Measurements from ENCODE around the gene SLC2A5. TPM values are rescaled to one million over a fixed set of nuclear protein-coding genes. Genes with fewer than 3 reads are reported as not detected.

The SLC2A5 gene
- total RNA-seq, 1 donor from 2014 or later: 0.79 TPM

DNA sequence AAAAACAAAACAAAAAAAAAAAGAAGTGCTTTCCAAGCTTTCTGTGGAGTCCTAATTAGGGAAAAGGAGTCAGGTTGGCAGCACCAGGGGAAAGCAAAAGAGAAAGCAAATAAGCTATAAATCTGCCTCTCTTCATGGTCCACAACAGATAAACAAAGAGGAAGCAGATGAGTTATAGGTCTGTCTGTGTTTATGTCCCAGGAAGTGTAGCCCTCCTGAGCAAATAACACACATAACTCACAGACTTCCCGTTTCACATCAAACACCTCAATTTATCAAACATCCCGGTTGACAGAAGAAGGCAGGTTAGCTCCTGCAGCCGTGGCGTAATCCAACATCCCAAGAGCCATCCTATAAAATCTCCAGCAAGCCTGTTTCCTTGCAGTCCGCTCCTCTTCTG lies 5.6 kb upstream of the SLC2A5 start:
- no peaks in the 10 kb centered on the region for H3K9me3 ChIP-seq (ENCODE audit: insufficient read depth, low read depth, low read length)
- Mint-ChIP-seq H3K36me3 (ENCODE audit: low read depth, unreplicated experiment) (no peaks in the 10 kb centered on the region), H3K4me1 (ENCODE audit: low read depth, unreplicated experiment) (peaks cover 6% of the 10 kb centered on the region), H3K27me3 (ENCODE audit: low read depth, unreplicated experiment) (peaks cover 34% of the 10 kb centered on the region), H3K4me3 (ENCODE audit: unreplicated experiment) (no peak overlapping the region), H3K27ac (ENCODE audit: unreplicated experiment) (no peak overlapping the region), H3K9me3 (ENCODE audit: unreplicated experiment) (no peaks in the 10 kb centered on the region)
- no peaks in the 10 kb centered on the region for H4K20me1 ChIP-seq (ENCODE audit: insufficient read depth, low read length)
- H2AFZ ChIP-seq (ENCODE audit: low read depth, low read length): no peak overlapping the region
- H3K4me2 ChIP-seq (ENCODE audit: low read length): no peak overlapping the region
- H3K36me3 ChIP-seq (ENCODE audit: insufficient read depth, low read length): no peaks in the 10 kb centered on the region
- H3K4me3 ChIP-seq (ENCODE audit: insufficient read depth, low read depth, low read length): no peak overlapping the region
- H3K79me2 ChIP-seq (ENCODE audit: insufficient read depth, low read length): no peaks in the 10 kb centered on the region
- no peak overlapping the region for H3K27ac ChIP-seq (ENCODE audit: low read depth, low read length)
- H3K9ac ChIP-seq (ENCODE audit: low read length): no peak overlapping the region
- TF ChIP-seq, protein P1, sequence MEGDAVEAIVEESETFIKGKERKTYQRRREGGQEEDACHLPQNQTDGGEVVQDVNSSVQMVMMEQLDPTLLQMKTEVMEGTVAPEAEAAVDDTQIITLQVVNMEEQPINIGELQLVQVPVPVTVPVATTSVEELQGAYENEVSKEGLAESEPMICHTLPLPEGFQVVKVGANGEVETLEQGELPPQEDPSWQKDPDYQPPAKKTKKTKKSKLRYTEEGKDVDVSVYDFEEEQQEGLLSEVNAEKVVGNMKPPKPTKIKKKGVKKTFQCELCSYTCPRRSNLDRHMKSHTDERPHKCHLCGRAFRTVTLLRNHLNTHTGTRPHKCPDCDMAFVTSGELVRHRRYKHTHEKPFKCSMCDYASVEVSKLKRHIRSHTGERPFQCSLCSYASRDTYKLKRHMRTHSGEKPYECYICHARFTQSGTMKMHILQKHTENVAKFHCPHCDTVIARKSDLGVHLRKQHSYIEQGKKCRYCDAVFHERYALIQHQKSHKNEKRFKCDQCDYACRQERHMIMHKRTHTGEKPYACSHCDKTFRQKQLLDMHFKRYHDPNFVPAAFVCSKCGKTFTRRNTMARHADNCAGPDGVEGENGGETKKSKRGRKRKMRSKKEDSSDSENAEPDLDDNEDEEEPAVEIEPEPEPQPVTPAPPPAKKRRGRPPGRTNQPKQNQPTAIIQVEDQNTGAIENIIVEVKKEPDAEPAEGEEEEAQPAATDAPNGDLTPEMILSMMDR (IDR thresholded peaks at IDR 0.05; ENCODE audit: insufficient read depth, low read depth, low read length): no peak
- no peak for TF ChIP-seq EZH2 (IDR thresholded peaks at IDR 0.05; ENCODE audit: insufficient read depth, low read length)
- DNase-seq (ENCODE audit: low read depth) (no peak), FAIRE-seq (no peak)
- H3K27me3 ChIP-seq (ENCODE audit: insufficient read depth, low read length): peaks cover 16% of the 10 kb centered on the region
- H3K4me1 ChIP-seq (ENCODE audit: insufficient read depth, low read length): peaks cover 14% of the 10 kb centered on the region

DNA sequence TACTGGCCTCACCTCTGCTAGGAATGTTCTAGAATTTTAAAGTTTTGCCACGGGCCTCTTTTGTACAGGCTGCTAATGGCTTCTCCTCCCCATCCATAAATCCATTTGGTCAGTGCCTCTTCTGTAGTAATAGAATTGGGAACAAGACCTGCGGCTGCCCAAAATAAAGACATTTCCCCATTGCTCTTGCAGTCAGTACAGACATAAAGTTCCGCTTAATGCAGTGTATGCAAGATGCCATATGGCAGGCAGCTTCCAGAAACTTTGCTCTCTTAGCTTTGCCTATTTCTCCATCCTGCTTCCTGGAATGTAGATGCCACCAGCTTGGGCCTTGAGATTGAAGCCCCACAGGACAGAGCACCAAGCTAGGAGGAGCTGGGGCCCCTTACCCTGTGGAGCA lies 3.7 kb upstream of the SLC2A5 start:
- Histone ChIP-seq H2AFZ (ENCODE audit: low read depth, low read length) (no peak overlapping the region), H3K27ac (ENCODE audit: low read depth, low read length) (no peak overlapping the region), H3K4me1 (ENCODE audit: insufficient read depth, low read length) (peaks cover 5% of the 10 kb centered on the region), H3K79me2 (ENCODE audit: insufficient read depth, low read length) (no peaks in the 10 kb centered on the region), H3K4me3 (ENCODE audit: insufficient read depth, low read depth, low read length) (no peak overlapping the region), H4K20me1 (ENCODE audit: insufficient read depth, low read length) (no peaks in the 10 kb centered on the region), H3K4me2 (ENCODE audit: low read length) (no peak overlapping the region), H3K36me3 (ENCODE audit: insufficient read depth, low read length) (no peaks in the 10 kb centered on the region), H3K27me3 (ENCODE audit: insufficient read depth, low read length) (peaks cover 21% of the 10 kb centered on the region), H3K9me3 (ENCODE audit: insufficient read depth, low read depth, low read length) (no peaks in the 10 kb centered on the region), H3K9ac (ENCODE audit: low read length) (no peak overlapping the region)
- FAIRE-seq (no peak), DNase-seq (ENCODE audit: low read depth) (no peak)
- Mint-ChIP-seq H3K36me3 (ENCODE audit: low read depth, unreplicated experiment) (no peaks in the 10 kb centered on the region), H3K27me3 (ENCODE audit: low read depth, unreplicated experiment) (peaks cover 38% of the 10 kb centered on the region), H3K27ac (ENCODE audit: unreplicated experiment) (no peak overlapping the region), H3K4me1 (ENCODE audit: low read depth, unreplicated experiment) (no peaks in the 10 kb centered on the region), H3K4me3 (ENCODE audit: unreplicated experiment) (no peak overlapping the region), H3K9me3 (ENCODE audit: unreplicated experiment) (no peaks in the 10 kb centered on the region)
- TF ChIP-seq, protein P1 (IDR thresholded peaks at IDR 0.05; ENCODE audit: insufficient read depth, low read depth, low read length): no peak
- no peak for TF ChIP-seq EZH2 (IDR thresholded peaks at IDR 0.05; ENCODE audit: insufficient read depth, low read length)

DNA sequence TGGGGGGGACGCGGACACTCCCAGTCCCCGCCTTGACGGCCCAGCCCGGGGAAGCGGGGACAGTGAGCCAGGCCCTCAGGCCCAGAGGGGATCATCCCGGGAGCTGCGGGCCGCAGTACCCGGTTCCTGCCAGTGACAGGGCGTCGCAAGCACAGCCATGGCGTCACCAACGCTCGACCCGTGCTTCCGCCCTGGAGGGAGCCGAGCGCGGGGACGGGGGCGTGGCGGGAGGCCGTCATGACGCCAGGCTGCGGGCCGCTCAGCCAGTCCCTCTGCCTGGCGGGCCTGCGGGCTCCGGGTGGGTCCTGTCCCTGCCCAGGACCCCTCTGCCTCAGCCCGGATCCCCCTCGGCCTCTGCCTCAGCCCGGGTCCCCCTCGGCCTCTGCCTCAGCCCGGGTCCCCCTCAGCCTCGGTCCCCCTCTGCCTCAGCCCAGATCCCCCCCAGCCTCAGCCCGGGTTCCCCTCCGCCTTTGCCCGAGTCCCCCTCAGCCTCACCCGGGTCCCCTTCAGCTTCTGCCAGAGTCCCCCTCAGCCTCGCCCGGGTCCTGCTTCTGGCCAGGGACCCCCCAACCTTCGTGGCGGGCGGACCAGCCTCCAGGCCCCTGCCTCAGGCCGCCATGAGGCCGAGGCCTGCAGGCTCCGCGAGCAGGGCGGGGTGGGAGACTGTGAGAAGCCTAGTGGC lies 2.3 kb upstream of the SLC2A5 start:
- H4K20me1 ChIP-seq (ENCODE audit: insufficient read depth, low read length): no peaks in the 10 kb centered on the region
- H3K4me1 ChIP-seq (ENCODE audit: insufficient read depth, low read length): peaks cover 8% of the 10 kb centered on the region
- peaks cover 7% of the 10 kb centered on the region for H3K4me1 Mint-ChIP-seq (ENCODE audit: low read depth, unreplicated experiment)
- no peak overlapping the region for H3K27ac ChIP-seq (ENCODE audit: low read depth, low read length)
- H3K9ac ChIP-seq (ENCODE audit: low read length): no peak overlapping the region
- H3K4me2 ChIP-seq (ENCODE audit: low read length): no peak overlapping the region
- FAIRE-seq (no peak), DNase-seq (ENCODE audit: low read depth) (no peak)
- H3K27me3 ChIP-seq (ENCODE audit: insufficient read depth, low read length): peaks cover 21% of the 10 kb centered on the region
- no peak overlapping the region for H3K4me3 Mint-ChIP-seq (ENCODE audit: unreplicated experiment)
- H3K79me2 ChIP-seq (ENCODE audit: insufficient read depth, low read length): no peaks in the 10 kb centered on the region
- no peak overlapping the region for H3K27ac Mint-ChIP-seq (ENCODE audit: unreplicated experiment)
- peaks cover 2% of the 10 kb centered on the region for H3K9me3 Mint-ChIP-seq (ENCODE audit: unreplicated experiment)
- peaks cover 2% of the 10 kb centered on the region for H3K36me3 Mint-ChIP-seq (ENCODE audit: low read depth, unreplicated experiment)
- peaks cover 40% of the 10 kb centered on the region for H3K27me3 Mint-ChIP-seq (ENCODE audit: low read depth, unreplicated experiment)
- no peak overlapping the region for H2AFZ ChIP-seq (ENCODE audit: low read depth, low read length)
- H3K4me3 ChIP-seq (ENCODE audit: insufficient read depth, low read depth, low read length): no peak overlapping the region
- no peak for TF ChIP-seq EZH2 (IDR thresholded peaks at IDR 0.05; ENCODE audit: insufficient read depth, low read length)
- TF ChIP-seq, protein P1 (IDR thresholded peaks at IDR 0.05; ENCODE audit: insufficient read depth, low read depth, low read length): no peak
- H3K9me3 ChIP-seq (ENCODE audit: insufficient read depth, low read depth, low read length): no peaks in the 10 kb centered on the region
- no peaks in the 10 kb centered on the region for H3K36me3 ChIP-seq (ENCODE audit: insufficient read depth, low read length)
